Activated naive CD4-positive, alpha-beta T cell treated with Interleukin-2 at 50 U/mL for 16 hours (primary cell): ENCODE measurements around the gene CHST11.
"Not testable (repeated sequence)": the region's sequence is repeated elsewhere in the genome, so short reads cannot be mapped to it uniquely, and the experiment has no call there.

Experiments used
- DNase-seq: peaks from one replicate; pipeline ENCODE4 v3.0.0-alpha.2; 2020

CHST11 gene

GRCh38 chr12:104507672-104508071 is 50.9 kb downstream of the CHST11 start:
- DNase-seq, result no peak

GRCh38 chr12:104508752-104509446 is 52.2 kb downstream of the CHST11 start:
- DNase-seq, result no peak

GRCh38 chr12:104510145-104510872 is 53.6 kb downstream of the CHST11 start:
- no peak for DNase-seq

GRCh38 chr12:104510873-104511440 is 54.2 kb downstream of the CHST11 start:
- DNase-seq, result no peak

- no peak for DNase-seq
Measured at GRCh38 chr12:104513681-104514080, 56.9 kb downstream of the CHST11 start.

GRCh38 chr12:104514092-104514810 is 57.5 kb downstream of the CHST11 start:
- DNase-seq, result no peak

- DNase-seq, result no peak
Measured at GRCh38 chr12:104515899-104516298, 59.2 kb downstream of the CHST11 start.

- no peak for DNase-seq
Measured at GRCh38 chr12:104516821-104517220, 60.1 kb downstream of the CHST11 start.

- DNase-seq, result no peak
Measured at GRCh38 chr12:104517880-104518279, 61.1 kb downstream of the CHST11 start.

GRCh38 chr12:104519190-104520019 is 62.7 kb downstream of the CHST11 start:
- DNase-seq, result peak; percentile 11

- no peak for DNase-seq
Measured at GRCh38 chr12:104520242-104520900, 63.6 kb downstream of the CHST11 start.

- no peak for DNase-seq
Measured at GRCh38 chr12:104521731-104522130, 65.0 kb downstream of the CHST11 start.

GRCh38 chr12:104522985-104523722 is 66.4 kb downstream of the CHST11 start:
- no peak for DNase-seq

- DNase-seq, result no peak
Measured at GRCh38 chr12:104524034-104524832, 67.5 kb downstream of the CHST11 start.

- no peak for DNase-seq
Measured at GRCh38 chr12:104526320-104526719, 69.6 kb downstream of the CHST11 start.

GRCh38 chr12:104526751-104527150 is 70.0 kb downstream of the CHST11 start:
- DNase-seq, result no peak

- DNase-seq, result not testable (repeated sequence)
Measured at GRCh38 chr12:104527653-104528052, 70.9 kb downstream of the CHST11 start.

- no peak for DNase-seq
Measured at GRCh38 chr12:104529130-104529874, 72.6 kb downstream of the CHST11 start.

GRCh38 chr12:104532636-104533035 is 75.9 kb downstream of the CHST11 start:
- no peak for DNase-seq

- DNase-seq, result no peak
Measured at GRCh38 chr12:104533134-104533533, 76.4 kb downstream of the CHST11 start.
